CD4-positive, alpha-beta T cell treated with Interleukin-17A for 1 hour (primary cell): ENCODE data around the gene NDUFB10.
"Not testable (repeated sequence)": the region's sequence is repeated elsewhere in the genome, so short reads cannot be mapped to it uniquely, and the experiment has no call there.

Experiments
- DNase-seq: peaks from one replicate; pipeline ENCODE4 v3.0.0-alpha.2; 2020

NDUFB10 gene

DNA sequence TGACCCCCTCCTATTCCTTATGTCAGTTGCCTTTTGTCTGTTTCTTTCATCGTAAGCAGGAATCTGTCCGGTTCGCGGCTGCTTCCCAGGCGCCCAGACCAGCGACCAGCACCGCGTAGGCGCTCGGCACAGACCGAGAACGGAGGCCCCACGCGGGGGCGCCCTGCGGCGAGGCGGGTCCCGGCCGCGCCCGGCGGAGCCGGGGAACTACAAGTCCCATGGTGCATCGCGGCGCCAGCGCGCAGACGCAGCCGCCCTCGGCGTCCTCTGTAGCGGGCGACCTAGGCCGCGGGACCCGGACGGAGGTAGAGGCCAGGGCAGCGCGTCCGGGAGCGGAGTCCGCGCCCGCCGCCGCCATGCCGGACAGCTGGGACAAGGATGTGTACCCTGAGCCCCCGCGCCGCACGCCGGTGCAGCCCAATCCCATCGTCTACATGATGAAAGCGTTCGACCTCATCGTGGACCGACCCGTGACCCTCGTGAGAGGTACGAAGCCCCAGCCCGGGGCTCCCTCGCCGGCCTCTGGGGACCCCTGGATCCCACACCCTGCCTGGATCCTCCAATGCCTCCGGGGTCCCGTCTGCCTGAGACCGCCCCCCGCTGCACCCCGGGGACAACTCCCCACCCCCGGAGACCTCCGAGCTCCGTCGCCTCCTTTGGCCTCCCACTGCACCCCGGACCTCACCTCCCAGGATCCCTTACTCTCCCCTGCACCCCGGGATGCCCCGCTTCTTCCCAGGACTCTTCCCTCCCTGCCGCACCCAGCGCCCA is at the start of gene NDUFB10:
Gene NDUFB10, plus strand, starts transcription at position 270 of the 771 bp plus-strand sequence. Its CDS starts 87 bp downstream, at position 357.
- peak; percentile 90 for DNase-seq

DNA sequence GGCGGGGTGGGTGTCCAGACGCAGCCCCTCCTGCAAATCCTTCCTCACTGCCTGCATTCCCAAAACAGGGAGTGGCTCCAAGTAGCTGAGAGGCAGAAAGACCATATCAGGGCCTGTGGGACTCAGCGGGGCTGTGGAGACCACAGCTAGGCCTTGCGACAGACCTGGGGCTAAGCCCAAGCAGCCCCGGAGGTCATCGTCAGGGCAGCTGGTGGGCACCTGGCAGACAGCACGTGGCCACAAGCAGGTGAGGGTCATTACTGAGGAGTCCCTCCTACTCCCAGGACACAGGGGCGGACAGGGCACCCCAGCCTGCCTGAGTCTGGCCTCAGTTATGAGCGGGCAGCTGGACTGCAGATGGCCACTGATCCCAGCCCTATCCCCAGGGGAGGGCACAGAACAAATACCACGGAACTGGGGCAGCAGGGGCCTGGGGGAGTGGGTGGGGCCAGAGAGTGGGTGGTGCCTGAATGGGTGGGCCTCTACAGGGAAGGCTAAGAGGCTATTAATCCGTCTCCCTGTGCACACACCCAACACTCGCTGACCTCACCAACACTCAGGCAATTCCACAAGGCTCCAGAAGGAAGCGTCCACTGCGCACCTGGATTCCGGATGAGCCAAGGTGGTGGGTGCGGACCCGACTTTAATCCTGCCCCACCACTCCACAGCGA is 49.6 kb upstream of the NDUFB10 start:
- DNase-seq, result no peak

DNA sequence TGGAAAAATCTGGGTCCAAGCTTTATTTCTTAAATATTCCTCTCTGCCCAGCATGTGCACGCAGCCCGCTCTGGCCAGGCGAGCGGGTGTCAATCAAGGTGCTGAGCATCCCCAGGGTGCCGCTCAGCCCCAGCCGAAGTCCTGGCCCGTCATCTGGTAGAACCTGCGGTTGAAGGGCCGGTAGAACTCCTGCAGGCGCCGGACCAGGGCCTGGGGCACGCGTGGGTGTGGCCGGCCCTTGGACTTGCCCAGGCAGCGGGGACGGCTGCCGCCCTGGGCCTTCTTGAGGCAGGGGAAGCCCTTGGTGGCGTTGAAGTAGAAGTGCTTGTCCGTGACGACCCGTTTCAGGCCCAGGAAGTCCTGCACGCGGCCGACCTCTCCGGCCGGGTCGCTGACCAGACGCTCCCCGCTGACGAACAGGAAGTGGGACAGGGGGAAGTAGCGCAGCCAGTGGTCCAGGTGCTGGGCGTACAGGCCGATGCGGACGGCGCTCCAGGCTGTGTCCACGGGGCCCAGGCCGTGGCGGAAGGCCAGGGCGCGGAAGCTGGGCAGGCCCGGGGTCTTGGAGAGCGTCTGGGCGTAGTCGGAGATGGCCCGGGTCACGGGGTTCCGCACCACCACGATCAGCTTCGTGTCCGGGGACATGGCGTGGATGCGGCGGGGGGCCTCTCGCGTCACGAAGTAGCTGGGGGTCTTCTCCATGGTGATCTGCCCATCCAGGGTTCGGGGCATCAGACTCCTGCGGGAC is 47.7 kb upstream of the NDUFB10 start:
- no peak for DNase-seq

DNA sequence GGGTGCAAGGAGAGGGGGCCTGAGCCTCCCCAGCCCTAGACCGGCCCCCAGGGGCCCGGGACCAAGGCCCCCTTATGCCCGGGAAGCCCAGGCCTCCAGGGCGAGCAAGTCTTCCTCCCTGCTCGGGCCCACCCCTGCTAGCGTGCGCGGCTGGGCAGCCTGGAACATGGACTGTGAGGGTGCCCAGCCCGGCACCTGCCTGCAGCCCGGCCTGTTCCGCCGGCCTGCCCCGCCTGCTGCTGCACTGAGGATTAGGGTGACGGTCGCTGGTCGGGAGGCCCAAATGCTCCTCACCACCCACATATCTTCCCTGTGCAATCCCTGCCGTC is 47.2 kb upstream of the NDUFB10 start:
- DNase-seq, result no peak

DNA sequence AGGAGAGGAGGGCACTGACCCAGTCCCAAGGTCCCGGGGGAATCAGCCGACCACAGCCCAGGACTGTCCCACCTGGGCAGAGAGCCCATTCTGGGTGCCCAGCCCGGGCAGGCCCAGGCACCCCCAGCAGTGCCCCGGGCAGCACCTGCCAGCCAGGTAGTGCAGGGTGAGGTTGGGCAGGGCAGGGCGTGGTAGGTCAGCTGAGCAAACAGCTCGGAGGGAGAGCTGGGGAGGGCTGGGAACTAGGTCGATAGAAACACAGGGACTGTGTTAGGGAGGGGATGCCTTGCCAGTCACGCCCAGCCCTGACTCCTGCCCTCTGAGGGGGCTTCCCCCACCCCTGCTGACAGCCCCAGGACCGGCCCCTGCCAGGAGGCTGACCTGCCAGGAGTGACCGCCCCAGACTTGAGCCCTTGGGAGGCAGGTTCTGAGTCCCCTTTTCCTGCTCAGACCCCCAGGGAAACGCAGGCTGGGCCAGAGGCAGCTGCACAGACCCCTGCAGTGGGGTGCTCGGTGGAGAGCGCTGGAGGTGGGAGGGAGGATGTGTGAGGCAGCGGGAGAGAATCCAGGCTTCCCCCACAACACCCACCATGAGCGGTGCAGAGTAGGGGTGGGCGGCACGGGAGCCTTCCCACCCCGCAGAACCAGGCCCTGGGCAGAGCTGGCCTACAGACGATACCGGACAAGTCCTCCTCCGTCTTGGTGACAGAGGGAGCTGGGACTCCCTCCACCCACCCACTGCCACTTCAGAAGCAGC is 45.8 kb upstream of the NDUFB10 start:
- DNase-seq, result no peak

DNA sequence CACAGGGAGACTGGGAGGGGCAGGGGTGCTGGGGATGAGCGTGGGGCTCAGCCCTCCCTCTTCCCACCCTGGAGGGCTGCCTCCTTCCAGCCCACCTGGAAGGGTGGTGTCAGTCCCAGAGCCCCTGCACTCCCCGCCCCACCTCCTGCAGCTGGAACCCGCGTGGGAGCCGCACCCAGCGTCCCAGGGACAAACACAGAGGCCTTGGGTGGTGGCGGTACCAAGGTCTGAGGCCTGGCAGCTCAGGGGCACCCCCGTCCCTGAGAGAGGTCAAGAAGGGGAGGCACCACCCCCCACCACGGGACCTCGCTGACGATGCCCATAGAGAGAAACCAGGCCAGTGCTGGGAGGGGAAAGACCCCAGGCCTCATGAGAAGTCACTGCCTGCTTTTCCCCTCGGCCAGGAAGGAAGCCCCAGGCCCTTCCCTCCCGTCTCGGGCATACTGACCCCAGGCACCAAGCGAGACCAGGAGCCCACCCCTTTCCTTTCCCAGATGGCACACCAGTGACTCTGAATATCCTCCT is 45.2 kb upstream of the NDUFB10 start:
- no peak for DNase-seq

DNA sequence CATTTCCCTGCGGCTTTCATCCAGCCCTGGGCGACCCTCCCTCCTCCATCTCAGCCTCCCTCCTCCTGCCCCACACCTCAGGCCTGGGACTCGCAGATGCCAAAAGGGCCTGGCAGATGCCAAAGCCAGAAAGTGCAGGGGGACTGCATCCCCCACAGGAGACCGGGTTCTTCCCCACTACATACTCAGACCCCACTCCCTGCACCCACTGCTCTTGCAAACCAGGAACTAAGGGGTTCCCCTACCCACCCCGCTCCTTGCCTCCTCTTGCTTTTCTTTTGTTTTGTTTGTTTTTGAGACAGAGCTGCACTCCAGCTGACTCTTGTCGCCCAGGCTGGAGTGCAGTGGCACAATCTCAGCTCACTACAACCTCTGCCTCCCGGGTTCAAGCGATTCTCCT is 44.4 kb upstream of the NDUFB10 start:
- DNase-seq, result no peak

DNA sequence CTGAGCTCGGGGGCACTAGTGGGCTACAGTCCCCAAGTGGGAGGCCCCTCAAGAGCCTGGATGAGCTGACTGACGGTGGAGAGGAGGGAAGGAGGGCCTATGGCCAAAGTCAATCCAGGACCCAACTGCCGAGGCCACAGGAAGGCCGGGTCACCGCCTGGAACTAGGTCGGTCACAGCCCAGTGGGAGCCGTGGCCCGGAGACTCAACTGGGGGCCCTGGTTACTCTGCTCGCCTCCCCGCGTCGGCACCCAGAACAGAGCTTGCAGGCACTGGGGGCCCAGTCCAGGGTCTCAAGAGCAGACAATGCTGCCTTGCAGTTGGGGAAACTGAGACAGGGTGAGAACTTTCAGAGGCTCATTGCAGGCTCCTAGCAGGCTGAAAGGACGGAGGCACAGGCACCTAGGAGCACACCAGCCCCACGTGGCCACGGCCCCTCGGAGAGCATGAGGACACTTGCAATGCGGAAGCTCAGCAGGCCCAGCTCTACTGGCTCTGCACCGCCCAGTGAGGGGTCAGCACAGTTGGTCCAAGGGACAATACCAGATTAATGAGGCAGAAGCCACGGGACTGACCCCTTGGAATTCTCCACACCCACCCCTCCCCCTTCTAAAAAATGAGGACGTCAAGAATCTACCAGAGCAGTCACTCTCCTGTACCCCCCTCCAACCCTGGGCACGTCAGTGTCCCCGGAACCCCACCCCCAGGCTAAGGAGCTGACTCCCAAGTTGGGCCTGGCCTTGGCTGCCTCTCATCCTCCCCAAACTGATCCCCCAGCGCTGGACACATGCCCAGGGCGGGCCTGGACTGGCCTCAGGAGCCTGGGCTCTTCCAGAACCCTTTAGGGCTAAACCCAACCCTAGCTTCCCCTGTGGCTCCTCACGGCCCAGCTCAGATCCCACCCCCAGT is 43.4 kb upstream of the NDUFB10 start:
- DNase-seq, result no peak

DNA sequence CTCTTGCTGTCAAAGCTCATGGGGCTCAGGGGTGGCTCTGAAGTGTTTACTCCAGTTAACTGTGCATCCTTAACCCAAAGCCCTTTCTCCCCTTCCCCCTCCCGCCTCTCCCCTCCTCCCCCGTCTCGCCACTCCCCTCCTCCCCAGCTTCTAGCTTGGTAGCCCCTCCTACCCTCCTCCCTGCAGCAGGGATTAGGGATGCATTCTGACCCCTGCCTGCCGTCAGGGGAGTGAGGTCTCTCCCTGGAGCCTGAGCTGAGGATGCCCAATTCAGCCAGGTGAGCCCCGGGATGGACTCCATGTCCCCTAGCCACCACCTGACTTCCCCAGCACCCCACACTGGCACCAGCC is 42.7 kb upstream of the NDUFB10 start:
- DNase-seq, result no peak

DNA sequence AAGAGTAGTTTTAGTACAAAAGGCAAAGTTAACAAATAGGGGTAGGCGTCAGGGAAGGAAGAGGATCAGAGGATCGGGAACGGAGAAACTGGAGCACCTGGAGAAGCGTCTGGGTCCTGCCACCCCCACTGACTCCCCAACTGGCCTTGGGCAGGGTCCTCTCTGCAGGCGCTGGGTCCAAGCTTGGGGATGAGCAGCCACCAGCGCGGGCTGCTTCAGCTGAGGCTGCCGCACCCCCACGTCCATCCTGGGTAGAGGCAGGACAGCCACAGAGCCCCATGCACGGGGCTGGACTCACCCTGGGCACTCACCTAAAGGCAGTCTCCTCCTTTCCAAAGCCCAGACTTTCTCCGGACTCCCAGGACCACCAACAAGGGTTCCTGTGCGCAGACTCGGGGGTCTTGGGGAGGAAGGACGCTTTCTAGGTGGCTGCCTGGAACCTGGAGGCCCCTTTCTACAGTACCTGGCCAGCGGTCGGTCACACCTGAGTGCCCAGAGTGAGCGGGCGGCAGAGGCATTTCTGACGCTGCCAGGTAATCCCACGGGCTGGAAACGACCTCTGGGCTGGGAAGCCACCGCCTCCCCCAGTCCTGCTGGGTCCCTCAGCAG is 42.2 kb upstream of the NDUFB10 start:
- no peak for DNase-seq

DNA sequence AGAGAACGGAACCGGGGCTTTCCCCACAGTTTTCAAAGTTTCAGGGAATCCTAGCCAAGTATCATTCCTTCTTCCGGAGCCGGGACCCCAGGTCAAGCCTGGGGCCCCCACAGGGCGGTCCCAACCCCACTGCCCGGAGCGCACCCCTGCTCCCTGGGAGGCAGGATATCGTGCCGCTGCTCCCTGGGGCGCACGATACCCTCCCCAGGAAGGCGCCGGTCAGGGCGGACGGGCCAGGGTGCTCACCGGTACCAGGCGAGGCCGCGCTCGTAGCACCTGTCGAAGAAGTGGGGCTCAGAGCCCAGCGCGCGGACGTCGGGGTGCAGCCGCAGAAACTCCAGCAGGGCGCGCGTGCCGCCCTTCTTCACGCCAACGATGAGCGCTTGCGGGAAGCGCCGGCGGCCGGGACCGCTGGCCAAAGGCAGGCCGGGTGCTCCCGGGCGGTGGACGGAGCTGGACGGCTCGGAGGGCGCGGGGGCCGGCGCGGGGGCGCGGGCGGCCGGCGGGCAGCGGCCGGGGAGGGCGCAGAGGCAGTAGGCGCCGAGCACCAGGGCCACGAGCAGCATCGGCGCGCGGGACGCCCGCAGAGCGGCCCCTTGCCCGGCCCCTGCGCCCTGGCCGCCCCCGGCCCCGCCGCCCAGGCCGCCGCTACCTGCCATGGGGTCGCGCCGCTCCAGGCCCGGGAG is 41.5 kb upstream of the NDUFB10 start:
- no peak for DNase-seq

DNA sequence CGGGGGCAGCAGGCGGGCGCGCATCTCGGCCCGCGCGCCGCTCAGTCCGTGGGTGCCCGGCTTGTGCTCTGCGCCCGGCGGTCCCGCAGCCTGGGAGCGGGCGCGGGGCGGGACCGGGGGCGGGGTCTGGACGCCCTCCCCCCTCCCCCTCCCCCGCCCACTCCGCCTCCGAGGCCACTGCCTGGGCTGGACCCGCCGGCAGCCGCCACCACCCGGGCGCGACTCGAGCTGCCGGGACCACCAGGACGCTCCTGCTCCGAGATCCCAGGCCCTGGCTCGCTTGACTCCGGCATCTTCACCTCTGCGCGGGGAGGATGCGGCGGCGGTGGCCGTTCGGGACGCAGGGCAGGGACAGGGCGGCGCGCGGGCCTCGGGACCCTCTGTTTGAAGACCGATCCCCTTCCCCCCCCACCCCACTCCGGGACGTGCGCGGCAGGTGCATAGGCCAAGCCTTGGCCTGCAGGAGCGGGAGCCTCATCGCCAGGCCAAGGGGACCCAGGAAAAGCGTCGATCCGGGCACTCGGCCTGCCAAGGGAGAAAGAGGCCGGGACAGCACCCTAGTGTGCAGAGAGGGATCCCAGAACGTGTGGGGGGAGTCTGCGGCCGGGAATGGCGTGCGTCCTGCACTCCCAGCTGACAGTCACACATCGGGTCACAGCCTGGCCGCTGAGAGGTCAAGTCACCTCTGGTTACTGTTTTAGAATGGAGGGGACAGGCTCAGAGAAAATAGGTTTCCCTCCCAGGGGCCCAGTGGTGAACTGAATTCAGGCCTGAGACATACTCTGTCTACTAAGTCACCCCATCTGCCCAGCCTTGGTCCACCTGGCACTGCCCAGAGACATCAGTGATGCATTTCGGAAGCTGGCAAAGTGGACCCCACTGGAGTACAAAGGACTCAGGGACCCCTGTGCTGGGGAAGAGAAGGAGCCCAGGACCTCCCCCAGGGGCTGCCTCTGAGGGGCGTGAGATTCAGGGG is 40.7 kb upstream of the NDUFB10 start, which contains the start of gene HS3ST6:
Gene HS3ST6, minus strand, starts transcription at position 65 of the 976 bp plus-strand sequence. CDS start 92 bp downstream, outside the sequence.
- DNase-seq, result no peak

DNA sequence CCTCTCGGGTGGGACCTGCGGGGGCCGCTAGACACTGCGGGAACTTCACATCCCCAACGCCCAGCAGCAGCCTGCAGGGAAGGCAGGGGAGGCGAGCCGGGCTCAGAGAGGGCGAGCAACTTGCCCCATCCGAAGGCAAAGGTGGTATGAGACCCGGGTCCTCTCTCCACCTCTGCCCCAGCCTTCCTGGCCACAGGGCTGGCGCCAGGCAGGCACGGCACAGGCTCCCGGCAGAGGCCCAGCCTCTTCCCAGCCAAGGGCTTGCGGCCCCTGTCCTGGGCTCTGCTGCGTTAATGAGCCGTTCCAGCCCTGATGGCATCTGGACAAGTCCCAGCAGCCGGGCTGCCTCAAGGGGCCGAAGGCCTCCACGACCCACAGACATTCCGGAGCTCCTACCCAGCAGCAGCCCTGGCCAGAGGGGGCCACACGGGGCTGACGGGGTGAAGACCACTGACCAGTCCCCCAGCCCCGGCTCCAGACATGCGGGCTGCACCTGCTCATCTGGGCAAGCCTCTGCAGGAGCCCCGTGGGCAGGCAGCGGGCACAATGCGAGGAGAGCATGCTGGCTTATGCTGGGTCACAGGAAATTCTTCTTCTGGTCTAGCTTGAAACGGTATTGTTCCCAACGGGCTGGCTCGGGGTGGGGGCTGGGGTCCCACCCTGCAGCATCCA is 39.9 kb upstream of the NDUFB10 start:
- DNase-seq, result no peak

DNA sequence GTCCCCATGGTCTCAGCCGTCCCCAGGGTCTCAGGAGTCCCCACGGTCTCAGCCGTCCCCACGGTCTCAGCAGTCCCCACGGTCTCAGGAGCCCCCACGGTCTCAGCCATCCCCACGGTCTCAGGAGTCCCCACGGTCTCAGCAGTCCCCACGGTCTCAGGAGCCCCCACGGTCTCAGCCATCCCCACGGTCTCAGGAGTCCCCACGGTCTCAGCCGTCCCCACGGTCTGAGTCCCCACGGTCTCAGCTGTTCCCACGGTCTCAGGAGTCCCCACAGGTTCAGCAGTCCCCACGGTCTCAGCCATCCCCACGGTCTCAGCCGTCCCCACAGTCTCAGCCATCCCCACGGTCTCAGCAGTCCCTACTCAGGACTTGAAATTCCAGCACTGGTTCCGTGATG is 39.2 kb upstream of the NDUFB10 start:
- DNase-seq, result not testable (repeated sequence)

DNA sequence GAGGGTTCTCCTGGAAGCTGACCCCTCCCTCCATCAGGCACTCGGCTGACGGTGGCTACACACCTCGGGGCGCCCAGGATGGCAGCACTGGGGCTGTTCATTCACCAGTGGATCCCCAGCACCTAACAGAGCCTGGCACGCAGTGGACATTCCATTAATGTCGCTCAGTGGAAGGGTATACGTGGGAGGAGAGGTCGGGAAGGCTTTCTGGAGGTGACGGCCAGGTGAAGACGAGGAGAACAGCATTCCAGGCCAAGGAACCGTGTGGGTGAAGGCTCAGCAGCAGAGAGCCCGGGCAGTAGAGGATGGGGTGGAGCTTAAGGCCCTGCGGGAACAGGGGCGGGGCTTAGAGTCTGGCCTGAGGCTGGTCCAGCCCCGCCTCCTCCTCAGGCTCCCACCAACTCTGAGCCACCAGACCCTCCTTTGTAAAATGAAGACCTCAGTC is 38.6 kb upstream of the NDUFB10 start:
- no peak for DNase-seq

DNA sequence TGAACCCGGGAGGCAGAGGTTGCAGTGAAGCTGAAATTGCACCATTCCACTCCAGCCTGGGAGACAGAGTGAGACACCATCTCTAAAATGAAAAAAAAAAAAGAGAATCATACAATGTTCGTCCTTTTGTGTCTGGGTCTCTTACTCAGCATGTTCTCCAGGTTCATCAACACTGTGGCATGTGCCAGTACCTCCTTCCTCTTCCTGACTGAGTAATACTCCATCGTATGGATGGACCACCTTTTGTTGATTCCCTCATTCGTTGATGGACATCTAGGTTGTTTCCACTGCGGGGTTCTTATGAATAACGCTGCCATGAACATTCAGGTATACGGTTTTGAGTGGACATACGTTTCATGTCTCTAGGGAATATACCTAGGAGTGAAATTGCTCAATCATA is 37.0 kb upstream of the NDUFB10 start:
- DNase-seq, result no peak

DNA sequence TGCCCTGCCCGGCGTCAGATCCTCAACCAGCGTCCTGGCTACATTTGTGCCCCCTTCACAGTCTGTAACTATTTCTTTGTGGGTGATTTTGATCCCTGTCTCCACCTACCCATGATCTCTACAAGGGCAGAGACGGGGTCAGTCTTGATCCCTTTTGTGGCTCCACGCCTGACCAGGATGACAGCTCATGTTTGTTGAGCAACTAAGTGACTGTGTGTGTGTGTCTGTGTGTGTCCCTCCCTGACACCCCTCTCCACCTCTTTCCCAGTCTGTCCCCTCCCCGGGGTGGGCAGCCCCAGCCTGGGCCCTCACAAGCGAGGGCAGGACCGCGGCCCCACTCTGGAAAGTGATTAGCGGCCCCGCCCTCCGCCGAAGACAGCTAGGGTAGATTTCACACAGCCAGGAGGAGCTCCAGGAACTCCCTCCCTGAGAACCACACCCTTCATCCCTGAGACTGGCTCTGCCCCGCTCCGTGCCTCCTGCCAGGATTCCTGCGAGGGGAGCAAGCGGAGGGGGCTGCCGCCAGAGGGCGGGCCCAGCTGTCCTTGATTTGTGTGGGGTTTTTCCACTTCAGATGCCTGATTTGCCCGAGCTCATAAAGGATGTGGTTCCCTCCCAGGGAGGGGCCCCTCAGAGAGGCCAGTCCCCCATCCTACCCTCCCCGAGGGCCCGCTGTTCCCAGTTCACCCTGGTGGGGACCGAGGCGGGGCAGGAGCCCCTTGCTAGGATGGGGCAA is 35.9 kb upstream of the NDUFB10 start:
- no peak for DNase-seq

DNA sequence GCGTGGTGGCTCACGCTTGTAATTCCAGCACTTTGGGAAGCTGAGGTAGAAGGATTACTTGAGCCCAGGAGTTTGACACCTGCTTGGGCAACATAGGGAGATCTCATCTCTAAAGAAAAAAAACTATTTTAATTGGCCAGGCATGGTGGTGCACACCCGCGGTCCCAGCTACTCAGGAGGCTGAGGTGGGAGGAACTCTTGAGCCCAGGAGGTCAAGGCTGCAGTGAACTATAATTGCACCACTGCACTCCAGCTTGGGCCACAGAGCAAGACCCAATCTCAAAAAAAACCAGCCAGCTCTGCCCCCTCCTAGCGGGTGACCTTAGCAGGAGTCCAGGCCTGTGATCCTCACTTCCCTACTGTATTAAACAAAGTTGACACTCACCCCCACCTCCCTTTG is 35.2 kb upstream of the NDUFB10 start:
- no peak for DNase-seq
